Hair follicle dermal papilla cell (primary cell): ENCODE data around the gene DDX46. TPM values are rescaled to one million over a fixed set of nuclear protein-coding genes. Genes with fewer than 3 reads are reported as not detected.

ENCODE experiments used
- small RNA-seq: library from RNA; depleted of rRNA; stranded (forward); fragments of <200 nt; gene quantifications from one replicate; pipeline ENCODE3, GENCODE V24; 2012
- total RNA-seq: library from RNA; depleted of rRNA; stranded (reverse); fragments of >200 nt; gene quantifications from 2 replicates; pipeline ENCODE4 v1.2.3, GENCODE V29; 2012

DDX46 gene
- 13.8 and 19.3 TPM in 2 replicates for total RNA-seq

GRCh38 chr5:134758504-134759341 is at the start of gene DDX46:
Gene DDX46 (plus strand): TSS chr5:134758779. CDS start chr5:134758939, 160 bp downstream.

GRCh38 chr5:134738133-134738962 is 20.2 kb upstream of the DDX46 start, which contains the start of gene CAMLG:
Gene CAMLG (plus strand): TSS chr5:134738548. CDS start chr5:134738621, 73 bp downstream.

DNA sequence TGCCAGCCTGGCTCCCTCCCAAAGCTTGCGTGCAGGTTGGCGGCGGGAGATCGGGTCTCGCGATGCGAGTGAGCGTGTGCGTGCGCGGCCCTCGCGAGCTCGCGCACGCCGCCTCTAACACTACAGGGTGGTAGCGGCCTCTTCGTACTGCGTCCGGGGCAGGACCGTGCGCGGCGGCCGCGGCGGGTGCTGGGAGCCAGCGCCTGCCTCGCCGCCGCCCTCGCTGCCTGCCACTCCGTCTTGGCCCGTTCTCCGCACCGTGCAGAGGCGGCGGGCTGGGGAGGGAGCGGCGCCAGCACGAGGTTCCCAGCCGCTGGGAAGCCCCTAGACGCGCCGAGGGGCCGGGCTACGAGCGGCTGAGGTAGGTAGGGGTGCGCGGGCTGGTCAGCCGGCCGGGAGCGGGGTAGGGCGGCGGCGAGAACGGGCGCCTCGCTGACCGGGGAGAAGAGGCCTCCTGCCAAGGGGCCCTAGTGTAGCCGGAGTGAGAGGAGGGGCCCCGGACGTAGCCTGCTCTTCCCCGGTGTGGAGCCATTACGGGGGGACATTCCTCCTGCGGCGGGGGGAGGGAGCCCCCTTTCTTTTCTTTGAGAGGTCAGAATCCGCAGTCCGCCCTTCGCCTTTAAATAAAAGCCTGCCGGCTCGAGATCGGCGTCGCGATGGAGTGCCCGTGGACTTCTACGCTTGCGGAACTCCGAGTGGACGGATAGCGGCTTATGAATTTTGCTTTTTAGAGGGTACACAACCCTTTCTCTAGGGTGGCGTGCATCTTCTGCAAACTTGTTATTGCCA is 87.5 kb downstream of the DDX46 start, which contains the start of gene C5orf24:
C5orf24 (plus strand) TSS at position 117 of the 789 bp plus-strand sequence. CDS start 8,933 bp downstream, outside the sequence.

GRCh38 chr5:134873987-134874830 is 115.6 kb downstream of the DDX46 start, which contains the start of gene TXNDC15:
Gene TXNDC15 (plus strand): TSS chr5:134874371. CDS start chr5:134874428, 57 bp downstream.

Small RNA genes lying within 50 kb of the gene (small RNA-seq; reads per million reads assigned to genes)
- gene RNU6-757P = not detected

Other genes with a start within 250 kb of the DDX46 start
- 29.6 and 34.2 TPM in 2 replicates for gene JADE2, start 233.1 kb upstream of the DDX46 start, total RNA-seq
- gene SAR1B, start 126.0 kb upstream of the DDX46 start, total RNA-seq = 43.1 and 45.9 TPM in 2 replicates
- 36.6 and 45.6 TPM in 2 replicates for gene SEC24A, start 110.0 kb upstream of the DDX46 start, total RNA-seq
- 29.0 and 35.0 TPM in 2 replicates for gene CAMLG, start 20.2 kb upstream of the DDX46 start, total RNA-seq
- gene C5orf24, start 87.2 kb downstream of the DDX46 start, total RNA-seq = 40.0 and 53.7 TPM in 2 replicates
- 113 and 128 TPM in 2 replicates for gene TXNDC15, start 115.6 kb downstream of the DDX46 start, total RNA-seq
- gene PCBD2, start 146.4 kb downstream of the DDX46 start, total RNA-seq = 5.3 and 5.7 TPM in 2 replicates
- gene CATSPER3, start 209.1 kb downstream of the DDX46 start, total RNA-seq = not detected in 2 replicates